Epithelial cell of proximal tubule (primary cell): ENCODE data around the gene LCLAT1. TPM values are rescaled to one million over a fixed set of nuclear protein-coding genes. Genes with fewer than 3 reads are reported as not detected.

Source experiments
- DNase-seq: peaks from one replicate; pipeline ENCODE4 v3.0.0-alpha.2; 2011; ENCODE audit warnings: low read depth
- H3K4me3 ChIP-seq: 2 replicates; pipeline ENCODE4 v1.5.1; 2011; ENCODE audit warnings: low read depth, mild to moderate bottlenecking, low read length
- CTCF ChIP-seq: conservative IDR thresholded peaks from 2 replicates; pipeline ENCODE4 v1.5.1; 2012; ENCODE audit warnings: low read depth, mild to moderate bottlenecking, low read length
- total RNA-seq: library from RNA; depleted of rRNA; stranded (reverse); fragments of >200 nt; gene quantifications from 2 replicates; pipeline ENCODE4 v1.2.3, GENCODE V29; 2015

LCLAT1 gene
- total RNA-seq, 1 donor from 2014 or later, result 13.4 TPM

GRCh38 chr2:30444273-30444672 lies 2.8 kb upstream of the LCLAT1 start:
- TF ChIP-seq CTCF, result no peak
- H3K4me3 ChIP-seq, result no peak overlapping the region
- no peak for DNase-seq

- DNase-seq, result no peak
- no peak for TF ChIP-seq CTCF
- H3K4me3 ChIP-seq, result no peak overlapping the region
Observed at GRCh38 chr2:30445266-30445821, 1.7 kb upstream of the LCLAT1 start.

GRCh38 chr2:30446602-30447148 lies 371 bp upstream of the LCLAT1 start:
- peak overlapping the region; percentile 95 for H3K4me3 ChIP-seq
- no peak for TF ChIP-seq CTCF
- no peak for DNase-seq

GRCh38 chr2:30448308-30448707 lies 1.3 kb downstream of the LCLAT1 start:
- H3K4me3 ChIP-seq, result peak overlapping the region; percentile 95
- TF ChIP-seq CTCF, result no peak
- no peak for DNase-seq

GRCh38 chr2:30448866-30449265 lies 1.8 kb downstream of the LCLAT1 start:
- DNase-seq, result no peak
- no peak for TF ChIP-seq CTCF
- H3K4me3 ChIP-seq, result no peak overlapping the region

GRCh38 chr2:30450025-30450424 lies 3.0 kb downstream of the LCLAT1 start:
- H3K4me3 ChIP-seq, result no peak overlapping the region
- no peak for DNase-seq
- TF ChIP-seq CTCF, result no peak

- H3K4me3 ChIP-seq, result no peak overlapping the region
- no peak for DNase-seq
- TF ChIP-seq CTCF, result no peak
Observed at GRCh38 chr2:30453498-30453897, 6.5 kb downstream of the LCLAT1 start.
